HCT116 (cell line): ENCODE results near the gene GYPC. TPM values are rescaled to one million over a fixed set of nuclear protein-coding genes. Genes with fewer than 3 reads are reported as not detected.

ENCODE experiments used
- ATAC-seq: fragments of 200-7000 bp; cut with Tn5 transposase; 2 replicates; pipeline ENCODE4 v1.9.1; 2020; ENCODE audit warnings: mild to moderate bottlenecking, moderate library complexity
- BruUV-seq: library from RNA; stranded (reverse); fragments of 400-500 nt; replicated peaks from 2 replicates; lab custom pipeline; 2021; lab: Mats Ljungman, UMichigan
- CTCF ChIA-PET: fragments of 300-600 bp; sonication (Branson Sonifier 250); formaldehyde crosslinking; loops from one replicate; lab custom pipeline; 2021; ENCODE audit warnings: antibody characterized with exemption; lab: Charles Lee
- POLR2A ChIA-PET: fragments of 300-600, 350-600 bp; sonication (Branson Sonifier 250); formaldehyde crosslinking; loops from one replicate; lab custom pipeline; 2021; ENCODE audit warnings: antibody characterized with exemption; lab: Charles Lee
- RAD21 ChIA-PET, 2 experiments: fragments of 300-600 bp; sonication (Branson Sonifier 250); formaldehyde crosslinking; loops; one replicate each; lab custom pipeline; 2023; ENCODE audit warnings: low total read pairs in 2 of 2; ENCODE audit not compliant: uncharacterized antibody in 2 of 2, unreplicated experiment in 2 of 2, low non-redundant PET in 1 of 2; lab: Charles Lee
- DNase-seq: peaks from one replicate; pipeline ENCODE4 v3.0.0-alpha.2; 2010; ENCODE audit warnings: low read depth, low spot score
- H2AFZ ChIP-seq: fragments of 200-600 bp; shearing (Covaris generic), sonication (generic); 2 replicates; pipeline ENCODE4 v1.6.1; 2017; ENCODE audit warnings: low read depth, mixed run types, mixed read lengths, antibody characterized with exemption, low read length; ENCODE audit not compliant: poor library complexity, severe bottlenecking
- H3K27ac ChIP-seq: 2 replicates; pipeline ENCODE4 v1.5.1; 2012; ENCODE audit warnings: low read depth, low read length
- H3K27me3 ChIP-seq: fragments of 200-600 bp; sonication (generic); 2 replicates; pipeline ENCODE4 v1.6.1; 2016; ENCODE audit warnings: mixed run types, low read length, mixed read lengths; ENCODE audit not compliant: insufficient read depth
- H3K36me3 ChIP-seq, 2 experiments: fragments of 200-500 bp in 1 of 2; fragments of 200-600 bp in 1 of 2; sonication (Bioruptor generic) in 1 of 2; sonication (generic) in 1 of 2; 2 replicates each; pipeline versions ENCODE4 v1.5.1 to v1.6.1; 2014 to 2016; ENCODE audit warnings: low read length in 2 of 2, inconsistent platforms in 1 of 2, mixed read lengths in 1 of 2, mixed run types in 1 of 2; ENCODE audit not compliant: insufficient read depth in 2 of 2, control insufficient read depth in 1 of 2
- H3K4me1 ChIP-seq, 2 experiments: fragments of 200-600 bp in 1 of 2; sonication (generic) in 1 of 2; 2 replicates each; pipeline versions ENCODE4 v1.5.1 to v1.6.1; 2012 to 2017; ENCODE audit warnings: low read length in 2 of 2, inconsistent platforms in 1 of 2, mild to moderate bottlenecking in 1 of 2, mixed read lengths in 1 of 2, mixed run types in 1 of 2, moderate library complexity in 1 of 2; ENCODE audit not compliant: insufficient read depth in 2 of 2, control insufficient read depth in 1 of 2
- H3K4me2 ChIP-seq: fragments of 200-600 bp; sonication (generic); 2 replicates; pipeline ENCODE4 v1.6.1; 2017; ENCODE audit warnings: mixed run types, low read length, mixed read lengths
- H3K4me3 ChIP-seq, 2 experiments: fragments of 200-600 bp in 1 of 2; sonication (generic) in 1 of 2; replicated peaks in 1 of 2; 2 replicates each; pipeline ENCODE4 v1.5.1; 2011 to 2016; ENCODE audit warnings: low read length in 2 of 2, control low read depth in 1 of 2, low read depth in 1 of 2, mild to moderate bottlenecking in 1 of 2, mixed read lengths in 1 of 2, mixed run types in 1 of 2
- H3K79me2 ChIP-seq: fragments of 200-600 bp; sonication (generic); 2 replicates; pipeline ENCODE4 v1.6.1; 2017; ENCODE audit warnings: mild to moderate bottlenecking, mixed run types, low read length, moderate library complexity, mixed read lengths; ENCODE audit not compliant: insufficient read depth
- H3K9ac ChIP-seq: fragments of 200-600 bp; sonication (generic); 2 replicates; pipeline ENCODE4 v1.6.1; 2016; ENCODE audit warnings: low read length, mixed read lengths
- H3K9me2 ChIP-seq: fragments of 200-600 bp; sonication (generic), shearing (Covaris generic); 2 replicates; pipeline ENCODE4 v1.6.1; 2017; ENCODE audit warnings: mixed run types, mild to moderate bottlenecking, moderate library complexity; ENCODE audit not compliant: insufficient read depth
- H3K9me3 ChIP-seq, 2 experiments: fragments of 200-500 bp in 1 of 2; fragments of 200-600 bp in 1 of 2; sonication (Bioruptor generic) in 1 of 2; sonication (generic) in 1 of 2; 2 replicates each; pipeline ENCODE4 v1.6.1; 2014 to 2017; ENCODE audit warnings: low read length in 2 of 2, mixed read lengths in 2 of 2, inconsistent platforms in 1 of 2, low read depth in 1 of 2, mild to moderate bottlenecking in 1 of 2, mixed run types in 1 of 2, moderate library complexity in 1 of 2; ENCODE audit not compliant: control insufficient read depth in 1 of 2, insufficient read depth in 1 of 2
- H4K20me1 ChIP-seq: fragments of 200-600 bp; sonication (generic), shearing (Covaris generic); 2 replicates; pipeline ENCODE4 v1.6.1; 2017; ENCODE audit warnings: mixed run types, mild to moderate bottlenecking, moderate library complexity; ENCODE audit not compliant: insufficient read depth
- ATF3 ChIP-seq: IDR thresholded peaks from 2 replicates; pipeline ENCODE4 v1.6.1; 2012
- CEBPB ChIP-seq: IDR thresholded peaks from 2 replicates; pipeline ENCODE4 v1.6.1; 2012; ENCODE audit warnings: low read depth
- CTCF ChIP-seq, 3 experiments: fragments of 200-600 bp in 1 of 3; sonication (generic) in 1 of 3; IDR thresholded peaks in 2 of 3; conservative IDR thresholded peaks in 1 of 3; 2 replicates each; pipeline ENCODE4 v1.5.1; 2012 to 2017; ENCODE audit warnings: low read depth in 2 of 3, low read length in 2 of 3, antibody characterized with exemption in 1 of 3, borderline replicate concordance in 1 of 3, control low read depth in 1 of 3, mild to moderate bottlenecking in 1 of 3, mixed read lengths in 1 of 3, mixed run types in 1 of 3, moderate library complexity in 1 of 3; ENCODE audit not compliant: insufficient read depth in 1 of 3
- EGR1 ChIP-seq: IDR thresholded peaks from 2 replicates; pipeline ENCODE4 v1.6.1; 2012; ENCODE audit warnings: low read depth
- ELF1 ChIP-seq: IDR thresholded peaks from 2 replicates; pipeline ENCODE4 v1.6.1; 2012; ENCODE audit warnings: low read depth, borderline replicate concordance
- EZH2 ChIP-seq: fragments of 200-600 bp; sonication (generic); IDR thresholded peaks from 2 replicates; pipeline ENCODE4 v1.6.1; 2017; ENCODE audit warnings: antibody characterized with exemption, mixed run types
- EZH2phosphoT487 ChIP-seq: fragments of 200-600 bp; IDR thresholded peaks from 2 replicates; pipeline ENCODE4 v1.6.1; 2018; ENCODE audit warnings: antibody characterized with exemption, borderline replicate concordance
- POLR2AphosphoS5 ChIP-seq: IDR thresholded peaks from 2 replicates; pipeline ENCODE4 v1.6.1; 2011; ENCODE audit warnings: mild to moderate bottlenecking, low read depth, low read length, moderate library complexity
- RAD21 ChIP-seq: IDR thresholded peaks from 2 replicates; pipeline ENCODE4 v1.6.1; 2012; ENCODE audit warnings: low read depth, mild to moderate bottlenecking
- REST ChIP-seq: IDR thresholded peaks from 2 replicates; pipeline ENCODE4 v1.6.1; 2012; ENCODE audit warnings: low read depth
- TCF7L2 ChIP-seq: IDR thresholded peaks from 2 replicates; pipeline ENCODE4 v1.7.0; 2011; ENCODE audit warnings: borderline replicate concordance, inconsistent platforms; ENCODE audit not compliant: insufficient read depth, insufficient read length; ENCODE audit errors: extremely low read depth
- YY1 ChIP-seq: IDR thresholded peaks from 2 replicates; pipeline ENCODE4 v1.6.1; 2011; ENCODE audit warnings: low read length, low read depth, moderate library complexity, mild to moderate bottlenecking; ENCODE audit not compliant: insufficient replicate concordance; ENCODE audit errors: extremely low read depth
- ZBTB33 ChIP-seq: IDR thresholded peaks from 2 replicates; pipeline ENCODE4 v1.6.1; 2011; ENCODE audit warnings: mild to moderate bottlenecking, low read length, moderate library complexity; ENCODE audit not compliant: insufficient replicate concordance; ENCODE audit errors: extremely low read depth
- ZNF274 ChIP-seq: fragments of 200-500 bp; sonication (Bioruptor generic); IDR thresholded peaks from 2 replicates; pipeline ENCODE4 v1.6.1; 2014; ENCODE audit warnings: mild to moderate bottlenecking, low read depth, low read length, inconsistent platforms
- intact Hi-C: fragments of 100-400 bp; cut with micrococcal nuclease; formaldehyde crosslinking; loops from 2 replicates; pipeline ENCODE4 v1.10.0; 2022
- total RNA-seq: library from RNA; stranded (reverse); gene quantifications from one replicate; pipeline ENCODE4 v1.2.1, GENCODE V29; 2021; ENCODE audit not compliant: unreplicated experiment
- TF ChIP-seq, protein P1 (sequence below): IDR thresholded peaks from 2 replicates; pipeline ENCODE4 v1.6.1; 2012

GYPC gene
- total RNA-seq, 1 experiment from 2014 or later = 0.66 TPM

GRCh38 chr2:126679094-126679713 lies 23.2 kb downstream of the GYPC start:
- TF ChIP-seq, protein P1, sequence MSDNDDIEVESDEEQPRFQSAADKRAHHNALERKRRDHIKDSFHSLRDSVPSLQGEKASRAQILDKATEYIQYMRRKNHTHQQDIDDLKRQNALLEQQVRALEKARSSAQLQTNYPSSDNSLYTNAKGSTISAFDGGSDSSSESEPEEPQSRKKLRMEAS = no peak
- TF ChIP-seq ZBTB33 = no peak
- TF ChIP-seq ATF3 = no peak
- TF ChIP-seq EZH2 = no peak
- TF ChIP-seq RAD21 = no peak
- TF ChIP-seq ELF1 = no peak
- TF ChIP-seq CEBPB = no peak
- no peak for TF ChIP-seq EZH2phosphoT487
- TF ChIP-seq REST = no peak
- TF ChIP-seq CTCF (IDR thresholded peaks at IDR 0.05 in 2 of 3, conservative IDR thresholded peaks at IDR 0.05 in 1 of 3; ENCODE audit: borderline replicate concordance in 1 of 3, insufficient read depth in 1 of 3, low read depth in 2 of 3, low read length in 2 of 3) = no peak
- TF ChIP-seq POLR2AphosphoS5 = no peak
- no peak for TF ChIP-seq TCF7L2
- no peak for TF ChIP-seq EGR1
- no peak for TF ChIP-seq ZNF274
- TF ChIP-seq YY1 = no peak
- no peaks in the 10 kb centered on the region for H3K36me3 ChIP-seq
- H2AFZ ChIP-seq = no peak overlapping the region
- ChIA-PET POLR2A (no interaction called here), CTCF (no interaction called here), RAD21 (no interaction called here)
- peaks cover 7 to 8% of the 10 kb centered on the region in 2 experiments; a peak in 1 of 4 replicates for H3K9me3 ChIP-seq
- H3K4me3 ChIP-seq = no peak overlapping the region
- no peak overlapping the region for H3K9ac ChIP-seq
- no peak overlapping the region for H3K27ac ChIP-seq
- H4K20me1 ChIP-seq = no peaks in the 10 kb centered on the region
- no peaks in the 10 kb centered on the region for H3K79me2 ChIP-seq
- no TSS peak for BruUV-seq
- H3K27me3 ChIP-seq = no peaks in the 10 kb centered on the region; the same call in 1 of the 2 replicates
- H3K9me2 ChIP-seq = no peaks in the 10 kb centered on the region
- H3K4me2 ChIP-seq = no peak overlapping the region
- no peak for DNase-seq
- intact Hi-C loops = no loop called here
- no peak for ATAC-seq
- no peaks in the 10 kb centered on the region for H3K4me1 ChIP-seq
